Dendritic cell treated with granulocyte-macrophage colony-stimulating factor and Interleukin-4, amounts not matched to agents 40 ng/mL and 50 ng/mL, for 4 days (primary cell): ENCODE data around the gene AOPEP.

ENCODE experiments used
- H3K27ac Mint-ChIP-seq: one replicate; pipeline ENCODE4 v1.8.0; 2022; ENCODE audit warnings: mild to moderate bottlenecking, mixed read lengths
- H3K27me3 Mint-ChIP-seq: one replicate; pipeline ENCODE4 v1.8.0; 2022; ENCODE audit warnings: mild to moderate bottlenecking, mixed read lengths
- H3K36me3 Mint-ChIP-seq: one replicate; pipeline ENCODE4 v1.8.0; 2022; ENCODE audit warnings: low read depth, mixed read lengths
- H3K4me1 Mint-ChIP-seq: one replicate; pipeline ENCODE4 v1.8.0; 2022; ENCODE audit warnings: low read depth, mixed read lengths
- H3K4me3 Mint-ChIP-seq: one replicate; pipeline ENCODE4 v1.8.0; 2022; ENCODE audit warnings: mild to moderate bottlenecking, moderate library complexity, mixed read lengths
- H3K9me3 Mint-ChIP-seq: one replicate; pipeline ENCODE4 v1.8.0; 2022; ENCODE audit warnings: mixed read lengths
- intact Hi-C: fragments of 100-400 bp; cut with micrococcal nuclease; formaldehyde crosslinking; loops from one replicate; pipeline ENCODE4 v1.15.0; 2022

AOPEP gene

GRCh38 chr9:95107001-95107749 is 380.7 kb downstream of the AOPEP start:
- no peaks in the 10 kb centered on the region for H3K9me3 Mint-ChIP-seq
- H3K4me3 Mint-ChIP-seq: no peak overlapping the region
- H3K36me3 Mint-ChIP-seq: peaks cover 7% of the 10 kb centered on the region
- no peaks in the 10 kb centered on the region for H3K4me1 Mint-ChIP-seq
- H3K27ac Mint-ChIP-seq: no peak overlapping the region
- no peaks in the 10 kb centered on the region for H3K27me3 Mint-ChIP-seq
- intact Hi-C loops: no loop called here

DNA sequence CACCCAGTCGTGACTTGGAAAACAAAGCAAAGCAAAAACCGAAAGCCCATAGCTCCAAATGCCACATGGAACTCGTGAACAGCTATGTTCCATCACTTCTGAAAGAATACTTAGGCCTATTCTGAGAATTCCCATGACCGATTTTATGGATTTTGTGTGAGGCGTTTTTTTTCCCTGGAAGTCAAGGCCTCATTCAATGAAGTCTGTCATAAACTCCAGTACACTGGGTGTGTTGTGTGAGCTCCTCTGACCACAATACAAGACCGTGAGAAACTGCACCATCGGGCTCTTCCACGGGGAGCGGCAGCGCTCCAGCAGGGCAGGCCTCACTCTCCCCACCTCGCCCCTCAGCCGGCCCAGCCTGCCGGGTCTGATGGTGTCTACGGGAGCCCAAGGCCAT is 381.5 kb downstream of the AOPEP start:
- Mint-ChIP-seq H3K27me3 (no peaks in the 10 kb centered on the region), H3K36me3 (peaks cover 7% of the 10 kb centered on the region), H3K9me3 (no peaks in the 10 kb centered on the region), H3K4me1 (no peaks in the 10 kb centered on the region), H3K27ac (no peak overlapping the region), H3K4me3 (no peak overlapping the region)
- intact Hi-C loops: no loop called here

- Mint-ChIP-seq H3K27me3 (no peaks in the 10 kb centered on the region), H3K4me3 (no peak overlapping the region), H3K27ac (no peak overlapping the region), H3K36me3 (peaks cover 7% of the 10 kb centered on the region), H3K4me1 (no peaks in the 10 kb centered on the region), H3K9me3 (no peaks in the 10 kb centered on the region)
- intact Hi-C loops: no loop called here
Measured at GRCh38 chr9:95108777-95109176, 382.3 kb downstream of the AOPEP start.

DNA sequence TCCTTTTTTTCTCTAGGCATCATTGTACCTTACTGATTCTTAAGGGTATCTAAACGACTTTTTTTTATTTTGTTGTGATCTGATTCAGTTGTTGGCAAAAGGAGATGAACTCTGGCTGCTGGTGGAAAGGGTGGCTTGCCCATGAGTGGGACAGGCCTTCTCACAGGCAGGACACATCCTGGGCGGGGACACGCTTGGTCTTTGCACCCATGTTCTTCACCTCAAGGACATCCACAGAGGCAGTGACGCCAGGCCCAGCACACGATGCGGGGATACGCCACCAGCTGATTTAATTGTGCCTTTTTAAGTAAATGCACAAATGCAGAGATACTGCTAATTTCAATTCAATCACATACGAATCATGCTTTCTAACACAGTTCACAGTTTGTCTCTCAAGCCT is 383.0 kb downstream of the AOPEP start:
- no peak overlapping the region for H3K27ac Mint-ChIP-seq
- no peak overlapping the region for H3K4me3 Mint-ChIP-seq
- peaks cover 7% of the 10 kb centered on the region for H3K36me3 Mint-ChIP-seq
- H3K27me3 Mint-ChIP-seq: no peaks in the 10 kb centered on the region
- intact Hi-C loops: no loop called here
- H3K9me3 Mint-ChIP-seq: no peaks in the 10 kb centered on the region
- H3K4me1 Mint-ChIP-seq: no peaks in the 10 kb centered on the region

- Mint-ChIP-seq H3K36me3 (peaks cover 7% of the 10 kb centered on the region), H3K27ac (no peak overlapping the region), H3K4me3 (no peak overlapping the region), H3K27me3 (no peaks in the 10 kb centered on the region), H3K4me1 (no peaks in the 10 kb centered on the region), H3K9me3 (no peaks in the 10 kb centered on the region)
- intact Hi-C loops: no loop called here
Measured at GRCh38 chr9:95110921-95111525, 384.5 kb downstream of the AOPEP start.

- H3K4me3 Mint-ChIP-seq: no peak overlapping the region
- peaks cover 6% of the 10 kb centered on the region for H3K36me3 Mint-ChIP-seq
- H3K9me3 Mint-ChIP-seq: no peaks in the 10 kb centered on the region
- intact Hi-C loops: no loop called here
- H3K27me3 Mint-ChIP-seq: no peaks in the 10 kb centered on the region
- no peak overlapping the region for H3K27ac Mint-ChIP-seq
- no peaks in the 10 kb centered on the region for H3K4me1 Mint-ChIP-seq
Measured at GRCh38 chr9:95111716-95112115, 385.2 kb downstream of the AOPEP start.

DNA sequence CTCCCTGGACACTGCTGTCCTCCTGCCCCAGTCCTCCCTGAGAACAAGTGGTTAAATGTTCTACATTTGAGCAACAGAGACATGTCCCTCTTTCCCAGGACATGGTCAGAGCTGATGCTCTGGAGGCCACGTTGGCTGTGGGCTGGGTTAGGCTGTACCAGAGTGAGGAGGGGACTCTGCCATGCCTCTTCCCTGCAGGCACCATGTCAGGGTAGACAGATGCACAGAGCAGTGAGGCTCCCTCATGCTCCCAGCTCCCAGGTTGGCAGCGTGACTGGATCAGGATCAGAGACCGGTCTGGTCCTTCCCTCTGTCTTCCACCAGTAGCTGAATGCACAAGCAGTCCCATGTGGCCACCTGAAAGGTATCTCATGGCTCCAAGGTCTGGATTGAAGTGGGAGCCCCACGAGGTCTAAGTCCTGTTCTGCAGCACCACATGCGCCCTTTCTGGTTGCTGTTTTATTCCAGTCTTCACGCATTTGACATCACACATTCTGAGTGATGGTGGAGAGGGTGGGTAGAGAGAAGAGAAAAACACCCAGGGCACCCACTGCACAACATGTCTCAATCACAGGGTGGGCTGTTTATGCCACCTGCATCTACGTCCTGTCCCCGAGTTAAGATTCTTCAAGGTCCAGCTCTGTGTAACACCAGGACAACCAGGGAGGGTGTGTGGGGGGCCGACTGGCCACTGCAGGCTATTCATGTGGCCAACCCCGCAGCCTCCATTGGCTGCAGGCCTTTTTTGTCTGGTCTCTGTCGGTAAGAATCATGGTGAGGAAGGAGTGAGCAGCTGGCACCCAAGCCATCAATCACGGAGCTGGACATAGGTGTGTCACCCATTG is 386.2 kb downstream of the AOPEP start:
- no peaks in the 10 kb centered on the region for H3K9me3 Mint-ChIP-seq
- no peaks in the 10 kb centered on the region for H3K27me3 Mint-ChIP-seq
- H3K4me1 Mint-ChIP-seq: no peaks in the 10 kb centered on the region
- no peaks in the 10 kb centered on the region for H3K36me3 Mint-ChIP-seq
- H3K27ac Mint-ChIP-seq: no peak overlapping the region
- intact Hi-C loops: no loop called here
- H3K4me3 Mint-ChIP-seq: no peak overlapping the region

DNA sequence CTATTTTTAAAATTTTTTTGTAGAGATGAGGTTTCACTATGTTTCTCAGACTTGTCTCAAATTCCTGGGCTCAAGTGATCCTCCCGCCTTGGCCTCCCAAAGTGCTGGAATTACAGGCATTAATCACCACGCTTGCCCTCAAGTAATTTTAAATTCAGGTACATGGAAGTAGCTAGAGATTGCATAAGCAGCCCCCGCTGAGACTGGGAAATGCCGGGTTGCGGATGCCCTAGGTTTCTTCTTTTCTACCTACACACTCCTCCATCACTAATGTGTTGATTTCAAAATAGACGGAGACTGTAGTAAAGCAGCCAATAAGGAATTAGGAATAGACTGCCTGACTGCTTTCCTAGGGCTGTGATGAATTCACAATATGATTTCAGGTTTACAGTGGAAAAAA is 388.6 kb downstream of the AOPEP start:
- intact Hi-C loops: no loop called here
- H3K27me3 Mint-ChIP-seq: no peaks in the 10 kb centered on the region
- H3K4me3 Mint-ChIP-seq: no peak overlapping the region

DNA sequence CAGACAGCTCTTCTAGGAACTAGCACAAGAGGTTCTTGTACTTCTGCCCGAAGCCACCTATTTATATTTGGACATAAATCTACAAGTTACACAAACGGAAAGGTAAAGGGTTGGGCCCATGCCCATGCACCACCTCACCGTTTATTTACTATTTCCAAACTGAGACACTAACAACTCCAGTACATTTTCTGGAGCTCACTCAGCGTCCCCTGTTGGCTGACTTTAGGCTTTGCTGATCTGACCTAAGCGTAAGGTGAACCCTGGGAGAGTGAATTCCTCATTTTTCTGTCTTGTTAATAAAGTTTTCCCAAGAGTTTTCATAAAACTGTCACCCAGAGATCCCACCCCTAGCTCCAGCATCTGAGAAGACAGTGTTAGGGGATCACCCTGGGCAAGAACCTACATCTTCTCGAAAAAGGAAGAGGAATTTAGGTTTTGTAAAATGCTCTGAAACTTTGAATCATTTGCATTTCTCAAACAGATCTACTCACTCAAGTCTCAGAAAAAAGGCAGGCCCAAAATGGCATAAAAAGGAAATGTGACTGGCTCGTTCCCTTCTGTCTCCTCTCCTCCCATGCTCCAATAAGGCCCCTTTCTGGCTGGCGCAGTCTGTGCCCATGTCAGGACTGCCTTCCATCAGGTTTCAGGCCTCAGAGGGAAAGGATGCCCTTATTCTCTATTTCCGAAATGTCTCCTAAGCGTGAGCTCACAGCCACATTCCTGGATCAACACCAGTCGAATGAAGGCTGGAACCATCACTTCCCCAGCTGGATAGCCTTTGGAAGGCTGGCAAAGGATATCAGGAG is 389.7 kb downstream of the AOPEP start:
- no peaks in the 10 kb centered on the region for H3K27me3 Mint-ChIP-seq
- no peak overlapping the region for H3K4me3 Mint-ChIP-seq
- intact Hi-C loops: no loop called here

More for the DNA sequence above, 388.6 kb downstream of the AOPEP start:
- H3K9me3 Mint-ChIP-seq: no peaks in the 10 kb centered on the region
- H3K4me1 Mint-ChIP-seq: no peaks in the 10 kb centered on the region
- H3K36me3 Mint-ChIP-seq: no peaks in the 10 kb centered on the region
- no peak overlapping the region for H3K27ac Mint-ChIP-seq

DNA sequence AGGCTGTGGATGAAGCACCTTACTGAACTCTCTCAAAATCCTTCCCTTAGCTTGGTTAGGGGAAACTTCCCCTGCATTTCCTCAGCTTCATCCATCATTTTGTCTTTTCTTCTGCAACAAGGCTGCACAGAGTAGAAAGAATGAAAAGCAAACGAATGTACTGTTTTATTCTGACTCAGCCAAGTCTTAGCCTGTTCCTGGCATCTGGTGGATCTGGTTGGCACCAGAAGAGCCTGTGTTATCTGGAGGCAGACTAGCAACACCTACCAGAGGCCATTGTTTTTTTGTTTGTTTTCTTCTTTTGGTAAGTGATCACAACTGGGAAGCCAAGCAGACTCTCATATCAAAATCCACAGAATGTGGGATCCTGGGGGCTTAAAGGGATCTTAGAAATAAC is 390.3 kb downstream of the AOPEP start:
- no peaks in the 10 kb centered on the region for H3K4me1 Mint-ChIP-seq
- H3K4me3 Mint-ChIP-seq: no peak overlapping the region
- intact Hi-C loops: no loop called here
- no peaks in the 10 kb centered on the region for H3K9me3 Mint-ChIP-seq
- no peaks in the 10 kb centered on the region for H3K36me3 Mint-ChIP-seq
- no peak overlapping the region for H3K27ac Mint-ChIP-seq
- no peaks in the 10 kb centered on the region for H3K27me3 Mint-ChIP-seq

More for the DNA sequence above, 389.7 kb downstream of the AOPEP start:
- Mint-ChIP-seq H3K36me3 (no peaks in the 10 kb centered on the region), H3K27ac (no peak overlapping the region), H3K4me1 (no peaks in the 10 kb centered on the region), H3K9me3 (no peaks in the 10 kb centered on the region)

DNA sequence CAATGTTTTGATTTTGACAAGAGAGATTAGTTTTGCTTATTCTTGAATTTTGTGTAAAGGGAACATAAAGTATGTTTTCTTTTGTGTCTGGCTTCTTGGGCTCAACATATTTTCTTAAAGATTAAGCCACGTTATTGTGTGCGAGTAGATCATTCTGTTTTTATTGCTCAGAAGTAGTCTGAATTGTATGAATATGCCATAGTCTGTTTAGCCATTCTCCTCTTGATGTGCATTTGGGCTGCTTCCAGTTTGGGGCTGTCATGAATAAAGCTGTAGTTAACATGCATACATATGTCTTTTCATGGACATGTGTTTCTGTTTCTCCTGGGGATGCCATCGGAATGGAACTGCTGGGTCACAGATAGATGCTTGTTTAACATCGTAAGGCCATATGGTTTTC is 392.1 kb downstream of the AOPEP start:
- H3K27ac Mint-ChIP-seq: no peak overlapping the region
- H3K4me3 Mint-ChIP-seq: no peak overlapping the region
- no peaks in the 10 kb centered on the region for H3K9me3 Mint-ChIP-seq
- H3K27me3 Mint-ChIP-seq: no peaks in the 10 kb centered on the region
- no peaks in the 10 kb centered on the region for H3K4me1 Mint-ChIP-seq
- intact Hi-C loops: no loop called here
- no peaks in the 10 kb centered on the region for H3K36me3 Mint-ChIP-seq

DNA sequence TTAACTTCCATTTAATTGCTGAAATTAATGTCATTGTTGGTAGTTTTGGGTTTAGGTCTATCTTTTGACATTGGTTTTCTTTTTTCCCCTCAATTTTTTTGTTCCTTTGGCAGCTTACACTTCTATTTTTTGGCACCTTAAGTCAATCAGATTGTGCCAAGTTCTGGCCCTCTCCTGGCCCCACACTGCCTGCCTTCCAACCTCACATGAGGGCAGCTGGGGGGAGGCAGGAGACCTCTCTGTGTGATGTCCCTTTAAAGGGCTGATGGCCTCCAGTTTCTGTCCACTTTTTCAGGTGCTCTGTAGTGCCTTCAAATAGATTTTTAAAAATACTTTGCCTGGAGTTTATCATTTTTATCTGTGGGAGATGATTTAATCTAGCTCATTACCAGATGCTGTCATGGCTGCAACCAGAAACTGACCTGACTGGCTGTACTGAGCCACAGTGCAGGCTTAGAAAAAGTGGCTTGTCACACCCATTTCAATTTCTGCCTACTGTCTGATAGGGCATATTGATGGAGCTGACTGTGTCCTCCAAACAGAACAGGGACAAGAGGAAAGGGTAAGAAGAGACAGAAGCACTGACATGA is 394.4 kb downstream of the AOPEP start:
- Mint-ChIP-seq H3K27me3 (no peaks in the 10 kb centered on the region), H3K9me3 (no peaks in the 10 kb centered on the region), H3K27ac (no peak overlapping the region), H3K36me3 (no peaks in the 10 kb centered on the region), H3K4me1 (no peaks in the 10 kb centered on the region), H3K4me3 (no peak overlapping the region)
- intact Hi-C loops: no loop called here

DNA sequence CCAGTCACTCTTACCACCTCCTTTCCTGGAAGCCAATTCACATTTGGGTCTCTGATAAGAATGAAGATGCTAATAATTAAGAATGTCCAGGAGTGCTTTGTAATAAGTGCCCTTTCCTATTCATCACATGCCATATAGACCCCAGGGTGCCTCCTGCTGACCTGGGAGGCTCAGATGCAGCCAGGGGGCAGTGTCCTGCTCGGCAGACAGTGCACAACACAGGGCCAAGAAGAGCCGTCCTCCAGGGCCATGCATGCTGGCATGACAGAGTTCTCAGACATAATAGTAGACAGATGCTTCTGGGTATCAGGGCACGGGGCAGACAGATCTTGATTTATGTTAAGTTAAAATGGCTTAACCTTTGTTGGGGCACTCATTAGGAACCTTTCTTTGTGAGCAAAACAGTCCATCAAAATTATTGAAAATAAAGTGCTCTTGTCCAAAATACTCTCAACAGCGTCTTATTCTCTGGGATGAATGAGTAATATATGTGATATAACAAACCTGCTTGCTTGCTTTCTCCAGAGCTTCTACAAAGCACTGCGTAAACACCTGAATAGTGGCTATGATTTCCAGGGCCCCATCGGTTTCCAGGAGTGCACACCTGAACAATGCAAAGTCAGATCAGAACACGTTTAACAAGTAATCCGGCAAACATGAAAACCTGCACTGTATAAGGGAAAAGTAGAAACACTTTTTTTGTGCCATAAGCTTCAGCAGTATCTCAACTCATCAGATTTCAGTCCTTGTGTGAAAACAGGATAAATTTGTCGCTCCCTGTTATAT is 398.3 kb downstream of the AOPEP start:
- Mint-ChIP-seq H3K36me3 (no peaks in the 10 kb centered on the region), H3K4me1 (peaks cover 5% of the 10 kb centered on the region), H3K27ac (no peak overlapping the region), H3K27me3 (peaks cover 3% of the 10 kb centered on the region), H3K4me3 (no peak overlapping the region), H3K9me3 (no peaks in the 10 kb centered on the region)
- intact Hi-C loops: loop anchor here (5.0 kb wide), 2 partner anchors 457 to 572 kb away; no protein-coding TSS in a partner anchor
